HG03457 (cell line): ENCODE data around the gene CLASP1.
"Not testable (repeated sequence)": the region's sequence is repeated elsewhere in the genome, so short reads cannot be mapped to it uniquely, and the experiment has no call there.

Experiments
- ATAC-seq: cut with Tn5 transposase; IDR thresholded peaks from one replicate; pipeline ENCODE4 v1.9.1; 2021; ENCODE audit warnings: moderate number of reproducible peaks; ENCODE audit not compliant: unreplicated experiment

CLASP1 gene

DNA sequence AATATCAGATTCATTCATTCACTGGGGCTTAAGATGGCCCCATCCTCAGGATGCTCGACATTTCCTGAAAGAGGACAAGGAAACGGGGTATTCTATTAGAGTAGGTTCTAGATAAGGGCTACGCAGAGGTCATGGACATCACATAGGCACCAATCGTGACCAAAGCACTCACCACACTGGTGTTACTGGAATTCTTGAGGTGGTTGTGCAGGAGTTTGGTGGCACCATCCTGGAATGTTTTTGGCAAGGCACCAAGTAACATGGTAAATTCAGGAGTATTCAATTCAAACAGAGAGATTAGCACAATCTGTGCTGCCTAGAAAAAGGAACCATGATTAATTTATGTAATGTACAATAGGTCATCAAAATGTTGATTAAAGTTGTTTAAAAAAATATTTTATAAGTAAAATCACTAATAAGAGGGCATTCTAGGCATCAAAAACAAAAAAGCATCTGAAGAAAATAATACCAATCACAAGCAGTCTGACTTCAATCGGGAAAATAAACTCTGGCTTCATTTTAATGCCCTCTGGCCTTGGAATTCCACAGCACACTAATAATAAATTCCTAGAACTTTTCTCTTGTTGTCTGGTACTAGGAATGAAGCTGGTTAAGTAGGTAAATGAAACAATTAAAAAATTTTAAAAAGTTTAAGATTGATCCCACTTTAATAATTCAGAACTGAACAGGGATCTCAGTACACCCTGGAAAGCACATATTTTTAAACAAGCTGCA is 261.5 kb downstream of the CLASP1 start:
- no peak for ATAC-seq

DNA sequence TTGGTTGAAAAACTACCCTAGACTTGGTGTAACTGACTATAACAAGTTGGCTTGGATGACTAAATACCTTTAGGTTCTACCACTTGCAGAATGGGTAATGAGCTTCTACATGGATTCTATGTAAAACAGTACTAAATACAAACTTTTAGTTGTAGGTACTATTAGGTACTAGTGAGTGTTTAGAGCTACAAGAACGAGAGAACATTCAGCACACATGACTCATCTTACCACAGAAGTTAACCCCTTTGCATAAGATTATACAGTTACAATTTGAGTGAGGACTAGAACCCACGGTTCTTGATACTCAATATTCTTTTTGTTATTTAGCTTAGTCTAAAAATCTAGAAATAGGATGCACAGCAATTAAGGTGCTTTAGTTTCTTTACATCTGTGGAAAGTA is 262.6 kb downstream of the CLASP1 start:
- no peak for ATAC-seq

DNA sequence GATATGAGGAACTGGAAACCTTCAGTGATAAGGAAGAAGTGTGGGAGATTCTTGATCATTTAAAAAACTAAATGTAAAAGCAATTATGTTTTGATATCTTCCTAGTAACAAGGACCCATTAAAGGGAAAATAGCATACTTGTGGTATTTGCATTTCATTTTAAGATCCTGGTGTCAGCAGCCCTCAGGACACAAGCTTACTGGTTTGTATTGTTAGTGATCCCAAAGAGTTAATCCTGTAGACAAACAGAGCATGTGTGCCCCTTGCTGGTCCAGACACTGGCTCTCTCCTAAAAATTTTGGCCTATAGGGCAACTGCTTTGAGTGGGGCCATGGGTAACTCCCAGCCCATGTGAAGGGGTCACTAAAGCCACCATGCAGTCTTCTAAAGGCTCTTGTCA is 263.2 kb downstream of the CLASP1 start:
- no peak for ATAC-seq

DNA sequence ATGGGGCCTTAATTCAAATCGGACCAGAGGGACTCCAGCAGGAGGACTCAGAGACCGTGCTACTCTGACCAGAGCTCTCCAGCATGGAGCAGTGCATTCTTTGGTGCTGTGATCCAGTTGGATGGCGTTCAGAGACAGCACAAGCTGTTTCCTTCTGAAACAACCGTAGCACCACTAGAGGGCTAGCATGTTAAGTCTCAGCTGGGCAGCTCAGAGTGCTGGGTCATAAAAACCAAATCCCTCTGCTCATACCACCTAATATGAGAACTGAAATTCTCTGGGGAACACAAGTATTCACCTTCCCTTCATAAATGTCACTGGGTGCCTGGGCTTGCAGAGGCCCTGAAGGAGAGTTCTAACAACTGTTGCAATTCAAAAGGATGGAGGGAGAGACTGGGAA is 266.5 kb downstream of the CLASP1 start:
- no peak for ATAC-seq

DNA sequence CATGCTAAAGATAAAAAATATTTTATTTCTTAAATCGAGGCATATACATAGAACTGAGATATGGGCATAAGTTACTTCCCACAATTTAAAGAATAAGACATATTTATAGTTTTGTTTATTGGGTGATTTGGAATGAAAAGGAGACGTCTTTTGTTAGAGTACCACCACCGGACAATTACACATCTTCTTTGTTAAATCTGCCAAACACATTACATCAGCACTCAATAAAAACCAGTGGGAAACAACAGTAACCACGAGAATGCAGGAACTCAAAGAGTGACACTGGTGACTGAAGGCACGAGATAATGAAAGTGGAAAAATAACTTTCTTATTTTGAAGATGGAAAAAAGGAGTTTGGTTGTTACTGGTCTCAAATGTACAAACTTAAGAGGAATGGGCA is 271.6 kb downstream of the CLASP1 start:
- ATAC-seq, result no peak

DNA sequence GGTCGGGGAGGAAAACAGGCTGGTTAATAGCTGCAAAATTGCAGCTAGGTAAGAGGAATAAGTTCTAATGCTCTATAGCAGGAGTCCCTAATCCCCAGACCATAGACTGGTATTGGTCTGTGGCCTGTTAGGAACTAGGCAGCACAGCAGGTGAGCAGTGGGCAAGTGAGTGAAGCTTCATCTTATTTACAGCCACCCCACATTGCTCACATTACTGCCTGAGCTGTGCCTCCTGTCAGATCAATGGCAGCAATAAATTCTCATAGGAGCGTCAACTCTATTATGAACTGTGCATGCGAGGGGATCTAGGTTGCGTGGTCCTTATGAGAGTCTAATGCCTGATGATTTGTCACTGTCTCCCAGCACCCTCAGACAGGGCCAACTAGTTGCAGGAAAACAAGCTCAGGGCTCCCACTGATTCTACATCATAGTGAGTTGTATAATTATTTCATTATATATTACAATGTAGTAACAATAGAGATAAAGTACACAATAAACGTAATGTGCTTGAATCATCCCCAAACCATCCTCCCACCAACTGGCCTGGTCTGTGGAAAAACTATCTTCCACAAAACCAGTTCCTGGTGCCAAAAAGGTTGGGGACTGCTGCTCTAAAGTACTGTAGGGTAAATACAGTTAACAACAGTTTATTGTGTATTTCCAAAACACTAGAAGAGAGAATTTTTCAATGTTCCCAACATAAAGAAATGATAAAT is 272.6 kb downstream of the CLASP1 start:
- no peak for ATAC-seq

DNA sequence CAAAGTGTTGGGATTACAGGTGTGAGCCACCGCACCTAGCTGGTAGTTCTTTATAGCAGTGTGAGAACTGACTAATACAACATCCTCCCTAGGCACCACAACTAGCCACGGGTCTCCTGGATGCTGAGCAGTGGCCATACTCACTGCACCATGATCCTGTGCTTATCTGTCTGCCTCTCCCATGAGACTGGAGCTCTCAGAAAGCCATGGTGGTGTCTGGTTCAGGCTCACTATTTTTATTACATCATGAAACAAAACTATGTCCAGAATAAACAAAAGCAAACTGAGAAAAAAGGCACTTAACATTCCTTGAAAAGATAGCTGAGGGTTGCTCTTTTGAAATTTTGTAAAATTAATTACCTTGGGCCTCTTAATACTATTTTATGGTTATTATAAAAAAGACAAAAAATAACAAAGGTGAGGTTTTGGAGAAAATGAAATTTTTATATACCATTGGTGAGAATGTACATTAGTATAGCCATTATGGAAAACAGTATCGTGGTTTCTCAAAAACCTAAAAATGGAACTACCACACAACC is 273.6 kb downstream of the CLASP1 start:
- no peak for ATAC-seq

DNA sequence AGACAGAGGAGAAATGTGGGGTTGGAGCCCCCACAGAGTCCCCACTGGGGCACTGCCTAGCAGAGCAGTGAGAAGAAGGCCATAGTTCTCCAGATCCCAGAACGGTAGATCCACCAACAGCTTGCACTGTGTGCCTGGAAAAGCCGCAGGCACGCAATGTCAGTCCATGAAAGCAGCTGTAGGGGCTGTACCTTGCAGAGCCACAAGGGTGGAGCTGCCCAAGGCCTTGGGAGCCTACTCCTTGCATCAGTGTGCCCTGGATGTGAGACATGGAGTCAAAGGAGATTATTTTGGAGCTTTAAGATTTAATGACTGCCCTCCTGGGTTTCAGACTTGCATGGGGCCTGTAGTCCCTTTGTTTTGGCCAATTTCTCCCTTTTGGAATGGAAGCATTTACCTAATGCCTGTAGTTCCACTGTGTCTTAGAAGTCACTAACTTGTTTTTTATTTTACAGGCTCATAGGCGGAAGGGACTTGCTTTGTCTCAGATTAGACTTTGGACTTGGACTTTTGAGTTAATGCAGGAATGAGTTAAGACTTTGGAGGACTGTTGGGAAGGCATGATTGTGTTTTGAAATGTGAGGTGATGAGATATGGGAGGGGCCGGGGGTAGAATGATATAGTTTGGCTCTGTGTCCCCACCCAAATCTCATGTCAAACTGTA is 274.7 kb downstream of the CLASP1 start:
- not testable (repeated sequence) for ATAC-seq

DNA sequence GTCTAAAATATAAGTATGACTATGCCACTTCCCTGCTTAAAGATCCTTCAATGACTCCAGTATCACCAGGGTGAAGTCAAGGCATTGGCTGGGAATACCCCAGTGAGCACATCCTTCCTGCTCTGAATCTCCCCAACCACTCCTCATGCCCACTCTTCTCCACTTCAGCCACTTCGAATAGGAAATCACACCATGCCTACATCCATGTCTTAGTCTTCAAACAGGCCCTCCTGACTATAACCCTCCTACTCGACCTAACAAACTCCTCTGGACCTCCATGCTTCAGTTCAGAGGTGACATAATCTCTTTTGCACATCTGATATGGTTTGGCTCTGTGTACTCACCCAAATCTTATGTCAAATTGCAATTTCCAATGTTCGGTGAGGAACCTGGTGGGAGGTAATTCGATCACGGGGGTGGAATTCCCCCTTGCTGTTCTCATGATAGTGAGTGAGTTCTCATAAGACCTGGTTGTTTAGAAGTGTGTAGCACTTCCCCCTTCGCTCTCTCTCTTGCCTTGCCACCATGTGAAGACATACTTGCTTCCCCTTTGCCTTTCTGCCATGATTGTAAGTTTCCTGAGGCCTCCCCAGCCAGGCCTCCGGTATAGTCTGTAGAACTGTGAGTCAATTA is 276.4 kb downstream of the CLASP1 start:
- no peak for ATAC-seq

DNA sequence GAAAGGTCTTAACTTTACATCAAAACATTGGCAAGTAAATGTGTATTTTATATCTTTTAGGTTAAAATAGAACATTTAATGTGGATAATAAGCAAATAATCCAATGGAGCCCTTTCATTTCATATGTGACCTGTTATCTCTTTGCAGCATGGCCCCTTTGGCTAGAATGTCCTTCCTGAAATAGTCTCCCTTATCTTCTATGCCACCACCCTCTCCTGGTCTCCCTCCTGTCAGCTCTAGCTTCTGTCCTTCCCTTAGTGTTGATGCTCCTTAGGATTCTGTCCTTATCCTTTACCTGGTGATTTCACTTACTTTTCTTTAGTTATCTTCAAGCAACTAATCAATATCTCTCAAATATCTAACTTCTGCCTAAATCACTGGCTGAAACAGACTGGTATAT is 277.2 kb downstream of the CLASP1 start:
- no peak for ATAC-seq

DNA sequence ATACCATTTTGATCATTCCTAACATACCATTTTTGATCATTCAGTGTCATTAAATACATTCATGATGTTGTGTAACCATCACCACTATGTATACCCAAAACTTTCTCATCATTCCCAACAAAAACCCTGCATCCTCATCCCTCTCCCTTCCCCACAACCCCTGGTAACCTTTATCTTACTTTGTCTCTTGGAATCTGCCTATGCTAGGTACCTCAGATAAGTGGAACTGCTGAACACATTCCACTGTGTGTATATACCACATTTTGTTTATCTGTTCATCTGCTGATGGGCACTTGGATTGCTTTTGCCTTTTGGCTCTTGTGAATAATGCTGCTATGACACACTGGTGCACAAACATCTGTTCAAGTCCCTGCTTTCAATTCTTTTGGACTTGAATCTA is 280.4 kb downstream of the CLASP1 start:
- ATAC-seq, result no peak

DNA sequence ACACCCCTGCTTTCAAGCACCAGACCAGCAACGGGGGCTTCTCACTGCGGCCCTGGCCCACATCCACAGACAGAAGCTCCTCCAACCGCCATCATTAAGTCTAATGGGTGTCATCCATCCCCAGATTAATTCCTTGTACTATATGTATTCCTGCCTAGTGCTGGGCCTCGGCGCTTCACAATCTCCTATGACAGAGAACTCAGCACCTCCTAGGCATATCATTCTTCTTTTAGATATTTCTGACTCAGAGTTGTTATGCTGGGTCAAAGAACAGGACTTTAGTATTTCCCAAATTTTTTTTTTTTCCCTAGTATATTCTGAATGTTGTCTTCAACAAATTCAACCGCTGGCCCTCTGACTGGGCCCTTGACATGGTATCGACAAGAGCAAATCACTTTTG is 281.1 kb downstream of the CLASP1 start:
- no peak for ATAC-seq

DNA sequence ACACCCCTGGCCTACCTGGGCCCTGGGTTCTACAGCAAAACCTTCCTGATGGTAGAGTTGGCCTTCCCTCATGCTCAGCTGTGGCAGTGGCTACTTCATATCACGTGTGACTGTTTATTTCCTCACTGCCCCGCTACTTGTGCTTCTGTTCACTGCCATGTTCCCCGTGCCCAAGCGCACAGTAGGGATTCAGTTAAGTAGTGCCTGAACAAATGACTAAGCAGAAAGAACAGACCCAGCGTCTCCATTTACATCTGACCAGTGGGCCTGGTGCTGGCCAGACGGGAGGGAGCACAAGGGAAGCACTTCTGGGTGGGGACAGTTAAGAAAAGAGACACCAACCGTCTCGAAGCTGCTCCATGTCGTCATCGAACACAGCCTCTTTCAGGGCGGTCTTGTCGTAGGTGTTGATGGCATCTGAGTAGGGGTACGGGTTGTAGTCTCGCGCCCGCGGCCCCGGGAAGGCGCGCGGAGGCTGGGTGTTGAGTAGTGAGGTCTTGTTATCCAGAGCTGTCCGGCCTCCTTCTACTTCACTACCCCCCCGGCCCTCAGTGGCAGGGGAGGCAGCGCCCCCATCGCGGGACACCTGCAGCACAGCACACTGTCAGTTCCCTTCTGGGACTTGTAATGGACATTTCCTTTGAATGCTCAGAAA is 281.9 kb downstream of the CLASP1 start:
- no peak for ATAC-seq

DNA sequence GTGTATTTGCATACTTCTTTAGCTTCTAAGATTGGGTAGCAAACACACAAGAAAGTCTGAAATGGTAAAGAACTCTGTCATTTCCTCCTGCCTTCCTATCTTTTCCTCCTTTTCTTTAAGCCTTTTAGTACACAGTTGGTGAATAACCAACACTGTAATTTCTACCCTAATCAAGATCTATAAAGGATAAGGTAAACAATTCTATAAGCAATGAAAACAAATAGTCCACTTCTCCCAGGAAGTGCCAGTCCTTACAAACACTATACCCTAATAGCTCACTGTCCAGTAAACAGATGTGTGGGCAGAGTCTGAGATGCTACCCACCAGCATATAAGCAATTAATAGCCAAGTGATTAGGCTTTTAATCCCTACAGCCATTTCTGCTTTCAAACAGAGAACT is 283.2 kb downstream of the CLASP1 start:
- ATAC-seq, result no peak

DNA sequence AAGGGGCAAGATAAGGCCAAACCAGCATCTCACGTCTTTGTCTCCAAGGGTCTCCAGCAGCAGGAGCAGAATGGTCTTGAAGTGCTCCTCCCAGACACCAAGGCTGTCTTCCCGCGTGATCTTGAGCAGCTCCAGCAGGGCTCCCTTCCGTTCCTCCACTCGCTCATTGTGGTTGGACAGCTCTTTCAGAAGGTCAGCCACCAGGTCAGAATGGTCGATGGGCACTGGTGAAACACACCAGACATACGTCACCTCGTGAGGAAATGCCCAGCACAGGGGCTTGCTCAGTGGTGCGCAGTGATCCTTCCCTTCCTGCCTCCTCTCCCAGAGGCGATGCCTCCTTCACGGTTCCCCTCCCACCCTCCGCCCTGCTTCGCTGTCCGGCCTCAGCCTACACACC is 284.2 kb downstream of the CLASP1 start:
- ATAC-seq, result no peak

DNA sequence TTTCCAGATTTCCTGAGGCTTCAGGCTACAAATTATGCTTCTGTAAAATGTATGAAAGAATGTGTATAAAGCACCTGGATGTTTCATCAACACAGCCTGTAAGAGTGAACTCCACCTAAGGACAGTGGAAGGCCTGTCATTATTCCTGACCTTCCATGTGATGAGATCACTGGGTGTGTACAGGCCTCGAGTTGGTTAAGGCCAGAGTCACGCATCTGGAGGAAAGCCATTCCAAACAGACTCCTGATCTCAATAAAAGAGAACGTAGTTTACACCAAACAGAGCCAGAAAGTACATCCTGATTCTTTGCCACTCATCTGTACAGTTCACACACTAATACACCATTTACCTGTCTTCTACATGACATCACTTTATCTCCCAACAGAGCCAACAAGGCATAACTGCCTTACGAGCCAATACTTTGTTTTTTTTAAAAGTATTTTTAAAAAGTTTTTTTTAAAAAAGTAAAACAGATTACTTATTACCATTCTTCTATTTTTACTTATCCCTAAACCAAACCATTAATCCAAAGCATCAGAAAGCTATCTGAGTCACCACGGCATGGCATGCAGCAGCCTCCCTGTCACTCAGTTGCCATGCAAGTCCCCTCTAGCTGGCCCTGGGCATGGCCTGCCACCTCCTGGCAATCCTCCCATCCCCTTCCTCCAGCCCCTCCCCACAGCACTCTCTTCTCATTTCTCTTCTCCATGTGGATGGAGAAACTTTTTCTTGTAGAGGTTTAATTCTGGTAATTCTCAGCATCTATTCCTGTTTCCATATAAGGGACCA is 285.4 kb downstream of the CLASP1 start:
- no peak for ATAC-seq

DNA sequence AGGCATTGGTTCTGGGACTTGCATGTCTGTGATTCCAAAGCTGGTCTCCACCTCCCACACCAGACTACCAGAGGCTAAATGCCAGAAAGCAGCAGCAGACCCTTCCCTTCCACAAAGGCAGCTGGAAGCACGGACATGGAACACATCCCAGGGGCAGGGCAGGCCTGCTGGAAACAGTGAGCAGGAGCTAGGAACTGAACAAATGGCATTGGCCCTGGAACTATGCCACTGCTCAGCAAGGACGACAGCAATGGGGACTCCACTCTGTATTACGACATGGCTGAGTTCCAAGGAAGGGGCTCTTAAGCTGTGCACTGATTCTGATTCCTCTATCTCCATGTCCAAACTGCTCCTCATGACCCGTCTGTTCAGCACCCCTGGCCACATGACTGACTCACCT is 286.5 kb downstream of the CLASP1 start:
- ATAC-seq, result no peak

DNA sequence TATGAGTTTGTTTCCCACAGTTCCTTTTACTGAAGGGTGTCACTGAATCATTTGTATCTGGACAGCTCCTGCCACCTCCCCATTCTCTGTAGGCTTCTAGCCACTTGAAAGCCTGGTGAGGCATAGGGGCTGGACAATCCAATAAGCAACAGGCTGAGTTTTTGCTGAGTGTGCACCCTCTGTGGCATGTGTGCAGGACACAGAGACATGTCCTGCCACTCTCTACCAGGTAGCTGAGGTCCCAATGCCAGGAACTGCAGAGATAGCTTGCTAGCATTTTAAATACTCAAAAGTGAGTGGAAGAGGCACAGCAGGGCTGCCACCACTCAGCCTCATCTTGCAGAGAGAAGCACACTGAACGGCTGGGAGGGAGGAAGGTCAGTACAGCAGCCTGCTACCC is 287.0 kb downstream of the CLASP1 start:
- no peak for ATAC-seq

DNA sequence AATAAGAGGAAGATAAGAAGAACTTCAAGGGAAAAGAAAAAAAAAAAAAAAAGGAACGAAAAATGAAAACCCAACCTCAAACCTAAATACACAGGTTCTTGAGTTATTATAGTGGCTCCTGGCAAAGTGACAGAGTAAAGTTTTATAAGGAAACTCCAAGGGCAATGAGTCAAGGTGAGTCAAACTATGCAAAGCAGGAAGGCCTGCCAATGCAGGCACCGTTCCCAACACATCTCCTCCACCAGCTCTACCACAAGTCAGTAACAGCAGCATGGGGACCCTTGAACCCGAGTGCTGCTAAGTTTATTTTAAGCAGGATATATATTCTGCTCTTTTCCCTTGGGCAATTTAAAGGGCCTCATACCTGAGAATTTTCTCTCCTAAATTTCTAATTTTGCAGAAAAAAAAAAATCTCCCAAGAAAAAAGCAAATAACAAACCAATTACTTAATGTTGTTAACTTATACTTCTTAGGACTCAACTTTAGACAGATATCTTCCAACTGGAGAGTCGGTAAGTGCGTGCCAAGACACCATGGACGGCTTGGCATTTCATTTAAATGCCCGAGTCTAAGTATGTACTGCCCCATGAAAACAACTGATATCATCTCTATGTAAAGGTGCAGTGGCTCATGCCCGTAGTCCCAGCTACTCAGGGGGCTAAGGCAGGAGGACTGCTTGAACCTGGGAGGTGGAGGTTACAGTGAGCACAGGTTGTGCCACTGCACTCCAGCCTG is 288.5 kb downstream of the CLASP1 start:
- ATAC-seq, result no peak
